Loucy (cell line): ENCODE data around the gene C15orf40.

Source experiments
- H2AFZ ChIP-seq: fragments of 200-600 bp; sonication (generic); 2 replicates; pipeline ENCODE4 v1.6.0; 2016; ENCODE audit warnings: antibody characterized with exemption, mild to moderate bottlenecking, low read length, moderate library complexity
- H3F3A ChIP-seq: fragments of 200-600 bp; 2 replicates; pipeline ENCODE4 v1.6.0; 2016; ENCODE audit warnings: antibody characterized with exemption, low read depth, mild to moderate bottlenecking
- H3K27me3 ChIP-seq: fragments of 200-600 bp; sonication (generic); 2 replicates; pipeline ENCODE4 v1.6.1; 2014; ENCODE audit warnings: low read length, mild to moderate bottlenecking; ENCODE audit not compliant: insufficient read depth, poor library complexity, severe bottlenecking
- H3K36me3 ChIP-seq: fragments of 200-600 bp; sonication (generic); 2 replicates; pipeline ENCODE4 v1.6.1; 2016; ENCODE audit warnings: low read length; ENCODE audit not compliant: insufficient read depth
- H3K4me1 ChIP-seq: fragments of 200-600 bp; sonication (generic); 2 replicates; pipeline ENCODE4 v1.5.1; 2014; ENCODE audit warnings: low read length, mild to moderate bottlenecking; ENCODE audit not compliant: insufficient read depth, poor library complexity, severe bottlenecking
- H3K4me2 ChIP-seq: fragments of 200-600 bp; sonication (generic); 2 replicates; pipeline ENCODE4 v1.6.0; 2014; ENCODE audit warnings: antibody characterized with exemption, low read length, low read depth, mild to moderate bottlenecking; ENCODE audit not compliant: poor library complexity, severe bottlenecking
- H3K4me3 ChIP-seq: fragments of 200-600 bp; sonication (generic); 2 replicates; pipeline ENCODE4 v1.5.1; 2014; ENCODE audit warnings: low read length, mild to moderate bottlenecking, mixed read lengths; ENCODE audit not compliant: poor library complexity, severe bottlenecking
- H3K79me2 ChIP-seq: fragments of 200-600 bp; sonication (generic); 2 replicates; pipeline ENCODE4 v1.6.1; 2014; ENCODE audit warnings: low read length; ENCODE audit not compliant: insufficient read depth
- H3K9ac ChIP-seq: fragments of 200-600 bp; sonication (generic); 2 replicates; pipeline ENCODE4 v1.6.0; 2014; ENCODE audit warnings: mild to moderate bottlenecking, low read depth, low read length, moderate library complexity; ENCODE audit not compliant: poor library complexity, severe bottlenecking
- H3K9me2 ChIP-seq: fragments of 200-600 bp; sonication (generic); replicated peaks from 2 replicates; pipeline ENCODE4 v1.6.1; 2016; ENCODE audit warnings: low read depth, low read length, mixed read lengths
- H3K9me3 ChIP-seq: fragments of 200-600 bp; sonication (generic); 2 replicates; pipeline ENCODE4 v1.6.1; 2014; ENCODE audit warnings: mild to moderate bottlenecking, antibody characterized with exemption, low read length, low read depth; ENCODE audit not compliant: insufficient read depth
- H4K20me1 ChIP-seq: fragments of 200-600 bp; sonication (generic); 2 replicates; pipeline ENCODE4 v1.6.0; 2014; ENCODE audit warnings: antibody characterized with exemption, low read length, mild to moderate bottlenecking; ENCODE audit not compliant: insufficient read depth, poor library complexity, severe bottlenecking
- CTCF ChIP-seq: fragments of 200-600 bp; sonication (generic); conservative IDR thresholded peaks from 2 replicates; pipeline ENCODE4 v1.5.1; 2014; ENCODE audit warnings: mild to moderate bottlenecking, antibody characterized with exemption, low read length
- EZH2phosphoT487 ChIP-seq: fragments of 200-600 bp; IDR thresholded peaks from 2 replicates; pipeline ENCODE4 v1.6.1; 2018; ENCODE audit warnings: antibody characterized with exemption, mild to moderate bottlenecking, moderate library complexity, borderline replicate concordance

C15orf40 gene

GRCh38 chr15:83011271-83012075 lies at the start of gene C15orf40:
Gene C15orf40 (minus strand): TSS chr15:83011639. CDS start chr15:83011607, 32 bp downstream.
- Histone ChIP-seq H2AFZ (peak within 1 kb of the TSS; percentile 70), H3K9ac (peak within 1 kb of the TSS; percentile 88), H4K20me1 (peaks cover 16% of the 10 kb centered on the region), H3K4me1 (peaks cover 38% of the 10 kb centered on the region), H3K36me3 (peaks cover 6% of the 10 kb centered on the region; the same call in 1 of the 2 replicates), H3K27me3 (no peaks in the 10 kb centered on the region), H3K79me2 (peaks cover 43% of the 10 kb centered on the region), H3K4me3 (peak within 1 kb of the TSS; percentile 75), H3K9me2 (no peaks in the 10 kb centered on the region), H3F3A (no peaks in the 10 kb centered on the region), H3K4me2 (peak within 1 kb of the TSS; percentile 97), H3K9me3 (no peaks in the 10 kb centered on the region)
- TF ChIP-seq CTCF, result peak; percentile 66
- TF ChIP-seq EZH2phosphoT487, result no peak

GRCh38 chr15:83057696-83058376 lies 46.4 kb upstream of the C15orf40 start:
- no peaks in the 10 kb centered on the region for H3K9me3 ChIP-seq
- no peak overlapping the region for H3K4me3 ChIP-seq
- no peaks in the 10 kb centered on the region for H3K9me2 ChIP-seq
- no peaks in the 10 kb centered on the region for H3F3A ChIP-seq
- H3K9ac ChIP-seq, result no peak overlapping the region
- H3K4me2 ChIP-seq, result peak overlapping the region; percentile 5
- peaks cover 62% of the 10 kb centered on the region for H4K20me1 ChIP-seq
- H3K79me2 ChIP-seq, result peaks cover 64% of the 10 kb centered on the region
- peaks cover 25% of the 10 kb centered on the region for H3K4me1 ChIP-seq
- H3K36me3 ChIP-seq, result peaks cover 31% of the 10 kb centered on the region; the same call in 1 of the 2 replicates
- no peaks in the 10 kb centered on the region for H3K27me3 ChIP-seq
- no peak overlapping the region for H2AFZ ChIP-seq
- TF ChIP-seq EZH2phosphoT487, result no peak
- TF ChIP-seq CTCF, result no peak

- no peaks in the 10 kb centered on the region for H3K9me3 ChIP-seq
- H3K9me2 ChIP-seq, result no peaks in the 10 kb centered on the region
- H4K20me1 ChIP-seq, result peaks cover 53% of the 10 kb centered on the region
- no peak overlapping the region for H3K9ac ChIP-seq
- no peaks in the 10 kb centered on the region for H3F3A ChIP-seq
- no peak overlapping the region for H3K4me2 ChIP-seq
- H3K79me2 ChIP-seq, result peaks cover 55% of the 10 kb centered on the region
- H3K4me1 ChIP-seq, result peaks cover 16% of the 10 kb centered on the region
- no peaks in the 10 kb centered on the region for H3K27me3 ChIP-seq
- H2AFZ ChIP-seq, result no peak overlapping the region
- peaks cover 31% of the 10 kb centered on the region; the same call in 1 of the 2 replicates for H3K36me3 ChIP-seq
- no peak for TF ChIP-seq EZH2phosphoT487
- no peak for TF ChIP-seq CTCF
- no peak overlapping the region for H3K4me3 ChIP-seq
Observed at GRCh38 chr15:83057002-83057401, 45.6 kb upstream of the C15orf40 start.
